ENCODE results near the gene MBNL3.

GRCh38 chrX:132382068-132382467, 106.8 kb downstream of the MBNL3 start:
- no peak for TF ChIP-seq CTCF (IDR thresholded peaks at IDR 0.05 in 4 of 5, conservative IDR thresholded peaks at IDR 0.05 in 1 of 5)
- TF ChIP-seq POLR2A (IDR thresholded peaks at IDR 0.05), result no peak
